Kidney (tissue), 14 donors: Measurements from ENCODE around the gene SEMA3A. TPM values are rescaled to one million over a fixed set of nuclear protein-coding genes. Genes with fewer than 3 reads are reported as not detected.

Experiments used
- DNase-seq, 5 donors: peaks; one replicate each; pipeline ENCODE4 v3.0.0-alpha.2; 2013 to 2020
- FAIRE-seq: peaks from 2 replicates; lab custom pipeline; 2012; peaks lifted over from hg19 to GRCh38; lab: Jason Lieb, UNC
- H3K27ac ChIP-seq, 2 donors: one replicate each; pipeline ENCODE4 v1.7.0; 2013; ENCODE audit warnings: low read depth in 2 of 2, low read length in 2 of 2, inconsistent platforms in 1 of 2
- H3K27me3 ChIP-seq: one replicate; pipeline ENCODE4 v1.7.1; 2013; ENCODE audit warnings: low read length, inconsistent platforms; ENCODE audit not compliant: control insufficient read depth, insufficient read depth
- H3K36me3 ChIP-seq, 3 donors: one replicate each; pipeline versions ENCODE4 v1.7.0 to v1.7.1; 2013; ENCODE audit warnings: low read length in 3 of 3, control low read depth in 1 of 3, inconsistent platforms in 1 of 3; ENCODE audit not compliant: insufficient read depth in 3 of 3, control insufficient read depth in 2 of 3
- H3K4me1 ChIP-seq, 3 donors: one replicate each; pipeline versions ENCODE4 v1.7.0 to v1.7.1; 2013; ENCODE audit warnings: low read length in 3 of 3, inconsistent platforms in 1 of 3, low read depth in 1 of 3; ENCODE audit not compliant: control insufficient read depth in 2 of 3, insufficient read depth in 2 of 3
- H3K4me3 ChIP-seq, 3 donors: one replicate each; pipeline versions ENCODE4 v1.7.0 to v1.8.1; 2013; ENCODE audit warnings: low read length in 3 of 3, control low read depth in 1 of 3, inconsistent platforms in 1 of 3
- H3K9ac ChIP-seq, 3 donors: one replicate each; pipeline versions ENCODE4 v1.7.0 to v1.7.1; 2013; ENCODE audit warnings: low read length in 3 of 3, control low read depth in 1 of 3, inconsistent platforms in 1 of 3
- H3K9me3 ChIP-seq, 3 donors: one replicate each; pipeline versions ENCODE4 v1.7.0 to v1.7.1; 2013; ENCODE audit warnings: low read length in 3 of 3, control low read depth in 1 of 3, inconsistent platforms in 1 of 3; ENCODE audit not compliant: control insufficient read depth in 2 of 3, insufficient read depth in 1 of 3
- intact Hi-C: fragments of 100-400 bp; cut with DNase I; formaldehyde crosslinking; loops from one replicate; pipeline ENCODE4 v1.11.1; 2022
- polyA plus RNA-seq: library from polyadenylated mRNA; stranded (reverse); fragments of 350-450 nt; fragmentation: Illumina TruSeq; extraction: RNeasy Lipid Tissue Mini Kit (QIAGEN cat#74804); gene quantifications from one replicate; pipeline ENCODE4 v1.2.3, GENCODE V29; 2014; ENCODE audit warnings: low read depth, low replicate concordance; ENCODE audit not compliant: insufficient read depth
- total RNA-seq: library from RNA; stranded (reverse); fragmentation: NEBNext Ultra II Directional; extraction: Animal tissue kit (Norgen Biotek cat#: 25700); gene quantifications from one replicate; pipeline ENCODE4 v1.2.1, GENCODE V29; 2021
- TF ChIP-seq, protein P1 (sequence below): IDR thresholded peaks from 3 replicates; pipeline ENCODE4 v1.5.1; 2012; ENCODE audit warnings: mild to moderate bottlenecking, moderate library complexity, borderline replicate concordance; ENCODE audit not compliant: insufficient read depth; ENCODE audit errors: extremely low read depth
- donor health status: control.
- donor health status: control.
- donor health status: control.
- donor health status: control.
- donor health status: control.
- donor health status: DM: yes; HTN: yes; CAD: no.
- donor health status: Normal renal cell carcinoma (clear cell type).

The SEMA3A gene
- total and polyA plus RNA-seq, 2 donors from 2014 or later = 0.34 to 10.7 TPM

DNA sequence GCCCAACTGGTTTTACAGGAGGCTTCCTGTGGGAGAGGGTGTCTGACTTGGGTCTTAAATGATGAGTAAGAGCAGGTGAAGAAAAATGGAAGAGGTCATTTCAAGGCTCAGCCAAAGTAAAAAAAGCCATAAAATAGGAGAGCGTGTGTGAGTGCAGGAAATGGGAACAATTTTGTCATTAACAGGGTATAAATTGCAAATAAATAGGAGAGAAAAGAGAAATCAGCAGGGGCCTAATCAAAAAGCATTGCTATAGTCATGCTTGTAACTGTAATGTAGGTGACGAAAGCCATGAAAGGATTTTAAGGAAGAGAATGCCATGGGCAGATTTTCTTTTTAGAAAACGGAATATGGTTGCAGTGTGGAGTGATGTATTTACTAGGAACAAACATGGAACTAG is 15.7 kb upstream of the SEMA3A start:
- no peaks in the 10 kb centered on the region for H3K9me3 ChIP-seq
- H3K27me3 ChIP-seq = no peaks in the 10 kb centered on the region
- no peaks in the 10 kb centered on the region for H3K4me1 ChIP-seq
- intact Hi-C loops = no loop called here
- H3K9ac ChIP-seq = no peak overlapping the region
- TF ChIP-seq, protein P1, sequence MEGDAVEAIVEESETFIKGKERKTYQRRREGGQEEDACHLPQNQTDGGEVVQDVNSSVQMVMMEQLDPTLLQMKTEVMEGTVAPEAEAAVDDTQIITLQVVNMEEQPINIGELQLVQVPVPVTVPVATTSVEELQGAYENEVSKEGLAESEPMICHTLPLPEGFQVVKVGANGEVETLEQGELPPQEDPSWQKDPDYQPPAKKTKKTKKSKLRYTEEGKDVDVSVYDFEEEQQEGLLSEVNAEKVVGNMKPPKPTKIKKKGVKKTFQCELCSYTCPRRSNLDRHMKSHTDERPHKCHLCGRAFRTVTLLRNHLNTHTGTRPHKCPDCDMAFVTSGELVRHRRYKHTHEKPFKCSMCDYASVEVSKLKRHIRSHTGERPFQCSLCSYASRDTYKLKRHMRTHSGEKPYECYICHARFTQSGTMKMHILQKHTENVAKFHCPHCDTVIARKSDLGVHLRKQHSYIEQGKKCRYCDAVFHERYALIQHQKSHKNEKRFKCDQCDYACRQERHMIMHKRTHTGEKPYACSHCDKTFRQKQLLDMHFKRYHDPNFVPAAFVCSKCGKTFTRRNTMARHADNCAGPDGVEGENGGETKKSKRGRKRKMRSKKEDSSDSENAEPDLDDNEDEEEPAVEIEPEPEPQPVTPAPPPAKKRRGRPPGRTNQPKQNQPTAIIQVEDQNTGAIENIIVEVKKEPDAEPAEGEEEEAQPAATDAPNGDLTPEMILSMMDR = no peak
- FAIRE-seq (no peak), DNase-seq (no peak)
- no peaks in the 10 kb centered on the region for H3K36me3 ChIP-seq
- no peak overlapping the region for H3K27ac ChIP-seq
- no peak overlapping the region for H3K4me3 ChIP-seq

DNA sequence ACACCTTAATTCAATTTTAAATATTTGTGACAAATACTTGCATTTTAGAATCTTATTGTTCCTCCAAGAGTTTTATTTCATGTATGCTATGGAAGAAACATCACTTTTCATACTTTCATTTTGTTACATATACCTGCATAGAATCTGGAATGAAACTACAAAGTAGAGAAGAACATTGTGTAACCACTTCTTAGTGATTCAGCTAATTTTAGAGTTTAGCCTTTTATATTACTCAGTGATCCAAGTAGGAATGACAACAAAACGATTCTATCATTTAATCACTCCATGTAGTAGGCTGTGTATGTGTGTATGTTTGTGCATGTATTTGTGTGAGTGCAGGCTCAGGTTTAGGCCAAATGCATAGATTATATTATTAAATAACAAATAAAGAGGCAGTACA is 14.4 kb upstream of the SEMA3A start:
- H3K9ac ChIP-seq = no peak overlapping the region
- H3K4me1 ChIP-seq = no peaks in the 10 kb centered on the region
- DNase-seq = no peak
- H3K36me3 ChIP-seq = no peaks in the 10 kb centered on the region
- TF ChIP-seq, protein P1 = no peak
- no peaks in the 10 kb centered on the region for H3K9me3 ChIP-seq
- H3K27me3 ChIP-seq = no peaks in the 10 kb centered on the region
- H3K4me3 ChIP-seq = no peak overlapping the region
- H3K27ac ChIP-seq = no peak overlapping the region
- FAIRE-seq = no peak
- intact Hi-C loops = no loop called here

DNA sequence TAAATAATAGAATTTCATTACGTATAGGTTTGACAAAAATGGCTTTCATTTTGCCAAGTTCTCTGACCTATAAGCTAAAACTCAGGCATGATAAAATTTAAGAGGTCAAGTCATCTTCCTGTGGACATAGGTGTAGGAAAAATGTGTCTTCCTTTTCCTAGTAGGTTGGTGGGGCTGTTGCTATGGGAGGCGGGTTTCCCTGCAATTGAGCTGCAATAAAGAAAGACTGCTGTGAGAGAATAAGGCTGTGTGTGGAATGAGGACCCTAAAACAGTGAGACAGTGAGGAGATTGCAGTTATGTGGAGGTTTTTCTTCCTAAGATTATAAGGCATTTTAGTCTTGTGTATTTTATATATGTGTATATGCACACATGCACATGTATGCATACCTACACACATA is 13.0 kb upstream of the SEMA3A start:
- H3K27me3 ChIP-seq = no peaks in the 10 kb centered on the region
- TF ChIP-seq, protein P1 = no peak
- intact Hi-C loops = no loop called here
- H3K9me3 ChIP-seq = no peaks in the 10 kb centered on the region
- no peak overlapping the region for H3K4me3 ChIP-seq
- DNase-seq = no peak
- no peaks in the 10 kb centered on the region for H3K36me3 ChIP-seq
- FAIRE-seq = no peak
- no peaks in the 10 kb centered on the region for H3K4me1 ChIP-seq
- no peak overlapping the region for H3K9ac ChIP-seq
- no peak overlapping the region for H3K27ac ChIP-seq

DNA sequence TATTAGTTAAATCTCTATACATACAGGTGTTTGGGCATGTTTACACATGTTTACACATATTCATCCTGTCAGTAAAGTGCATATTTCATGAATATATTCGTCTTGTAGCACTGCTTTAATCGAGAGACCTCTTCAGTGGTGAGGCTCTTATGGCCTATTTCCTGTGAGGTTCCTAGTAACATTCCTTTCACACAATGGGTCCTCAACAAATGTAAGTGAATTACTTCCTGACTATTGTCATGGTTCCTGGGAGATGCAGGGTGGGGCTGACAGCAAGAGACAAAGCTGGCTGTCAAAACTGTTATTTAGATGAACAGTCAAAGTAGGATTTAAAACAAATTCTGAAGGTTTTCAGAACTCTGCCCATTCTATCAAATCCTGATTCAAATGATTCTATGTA is 12.4 kb upstream of the SEMA3A start:
- Histone ChIP-seq H3K27me3 (no peaks in the 10 kb centered on the region), H3K27ac (no peak overlapping the region), H3K4me3 (no peak overlapping the region), H3K4me1 (no peaks in the 10 kb centered on the region), H3K9ac (no peak overlapping the region), H3K9me3 (no peaks in the 10 kb centered on the region), H3K36me3 (no peaks in the 10 kb centered on the region)
- no peak for FAIRE-seq
- TF ChIP-seq, protein P1 = no peak
- intact Hi-C loops = no loop called here
- DNase-seq = no peak
